Measurements from ENCODE around the gene ANO6.

ANO6 gene

DNA sequence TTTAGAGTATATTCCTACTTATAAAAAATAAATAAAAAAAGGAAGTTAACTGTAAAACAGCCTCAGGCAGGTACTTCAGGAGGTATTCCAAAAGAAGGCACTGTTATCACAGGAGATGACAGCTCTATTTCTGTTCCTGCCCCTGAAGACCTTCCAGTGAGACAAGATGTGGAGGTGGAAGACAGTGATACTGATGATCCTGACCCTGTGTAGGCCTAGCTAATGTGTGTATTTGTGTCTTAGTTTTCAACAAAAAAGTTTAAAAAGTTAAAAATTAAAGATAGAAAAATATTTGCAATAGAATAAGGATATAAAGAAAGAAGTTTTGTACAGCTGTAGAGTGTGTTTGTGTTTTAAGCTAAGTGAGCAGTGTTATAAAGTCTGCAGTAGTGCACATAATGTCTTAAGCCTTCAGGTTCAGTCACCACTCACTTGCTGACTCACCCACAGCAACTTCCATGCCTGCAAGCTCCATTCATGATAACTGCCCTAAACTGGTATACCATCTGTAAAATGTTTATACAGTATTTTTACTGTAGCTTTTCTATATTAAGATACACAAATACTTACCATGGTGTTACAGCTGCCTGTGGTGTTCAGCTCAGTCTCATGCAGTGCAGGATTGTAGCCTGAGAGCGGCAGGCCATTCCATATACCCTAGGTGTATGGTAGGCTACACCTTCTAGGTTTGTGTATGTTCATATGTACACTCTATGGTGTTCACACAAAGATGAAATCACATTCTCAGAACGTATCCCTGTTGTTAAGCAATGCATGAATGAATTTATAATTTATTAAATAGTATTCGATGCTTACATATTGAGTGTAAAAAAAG lies 121.1 kb downstream of the ANO6 start:
- Histone ChIP-seq H3K9me3 (ENCODE audit: control insufficient read depth, low read length) (no peaks in the 10 kb centered on the region), H3K27me3 (ENCODE audit: control insufficient read depth, insufficient read depth, low read length) (no peaks in the 10 kb centered on the region), H3K4me3 (ENCODE audit: low read length) (no peak overlapping the region), H3K36me3 (ENCODE audit: control insufficient read depth, insufficient read depth, low read length) (no peaks in the 10 kb centered on the region), H3K4me1 (ENCODE audit: control insufficient read depth, insufficient read depth, low read length) (no peaks in the 10 kb centered on the region), H3K9ac (ENCODE audit: low read length) (no peak overlapping the region)

DNA sequence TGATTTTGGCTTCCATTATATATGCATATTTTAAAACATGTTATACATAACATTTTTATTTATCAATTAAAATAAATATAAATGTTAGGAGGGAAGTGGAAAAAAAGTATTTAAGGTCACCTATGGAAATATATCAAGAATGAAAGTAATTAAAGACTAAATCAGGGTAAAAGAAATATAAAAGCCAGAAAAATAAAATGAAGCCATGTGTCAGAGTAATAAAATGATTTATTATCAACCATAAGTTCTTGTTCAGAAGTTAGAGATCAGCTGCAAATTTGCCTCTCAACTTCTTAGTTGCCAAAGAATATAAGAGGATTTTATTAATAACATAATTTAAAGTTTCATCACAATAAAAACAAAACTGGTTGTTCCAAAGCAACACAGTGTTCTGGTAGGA lies 121.9 kb downstream of the ANO6 start:
- Histone ChIP-seq H3K9me3 (ENCODE audit: control insufficient read depth, low read length) (no peaks in the 10 kb centered on the region), H3K36me3 (ENCODE audit: control insufficient read depth, insufficient read depth, low read length) (no peaks in the 10 kb centered on the region), H3K4me3 (ENCODE audit: low read length) (no peak overlapping the region), H3K27me3 (ENCODE audit: control insufficient read depth, insufficient read depth, low read length) (no peaks in the 10 kb centered on the region), H3K4me1 (ENCODE audit: control insufficient read depth, insufficient read depth, low read length) (no peaks in the 10 kb centered on the region), H3K9ac (ENCODE audit: low read length) (no peak overlapping the region)

DNA sequence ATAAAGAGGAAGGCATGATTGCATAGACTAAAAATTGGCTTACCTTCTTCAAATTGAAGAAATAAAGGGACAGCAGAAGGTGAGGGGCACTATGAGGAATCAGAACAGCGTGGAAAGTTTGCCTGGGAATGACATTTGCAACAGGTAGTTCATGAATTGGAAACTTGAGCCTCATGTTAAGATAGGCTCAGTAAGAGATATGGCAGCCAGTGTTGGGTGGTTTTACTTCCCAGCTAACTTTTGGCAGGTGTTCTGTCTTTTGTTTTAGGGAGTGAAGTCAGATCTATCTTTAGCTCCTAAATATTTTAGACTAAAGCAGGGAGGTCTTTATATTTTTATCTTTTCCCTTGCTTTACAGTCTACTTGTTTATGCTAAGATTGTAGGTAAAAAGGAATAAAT lies 122.4 kb downstream of the ANO6 start:
- Histone ChIP-seq H3K9ac (ENCODE audit: low read length) (no peak overlapping the region), H3K9me3 (ENCODE audit: control insufficient read depth, low read length) (no peaks in the 10 kb centered on the region), H3K36me3 (ENCODE audit: control insufficient read depth, insufficient read depth, low read length) (no peaks in the 10 kb centered on the region), H3K4me1 (ENCODE audit: control insufficient read depth, insufficient read depth, low read length) (no peaks in the 10 kb centered on the region), H3K27me3 (ENCODE audit: control insufficient read depth, insufficient read depth, low read length) (no peaks in the 10 kb centered on the region), H3K4me3 (ENCODE audit: low read length) (no peak overlapping the region)

DNA sequence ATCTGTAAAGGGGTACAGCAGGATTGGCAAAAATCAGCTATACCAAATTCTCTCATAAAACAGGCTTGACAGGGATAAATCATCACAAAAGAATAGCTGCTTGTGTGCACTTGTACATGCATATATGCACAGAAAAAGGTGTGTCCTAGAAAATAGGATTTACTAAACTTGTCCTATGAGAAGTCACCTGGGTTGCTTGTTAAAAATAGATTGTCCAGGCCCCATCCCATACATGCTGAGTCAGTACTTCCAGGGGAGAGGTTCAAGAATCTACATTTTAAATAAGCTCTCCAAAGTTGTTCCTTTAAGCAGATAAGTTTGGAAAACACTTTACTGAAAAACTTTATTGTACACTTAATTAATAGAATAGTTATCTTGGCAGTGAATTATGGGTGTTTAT lies 123.1 kb downstream of the ANO6 start:
- Histone ChIP-seq H3K4me1 (ENCODE audit: control insufficient read depth, insufficient read depth, low read length) (no peaks in the 10 kb centered on the region), H3K9me3 (ENCODE audit: control insufficient read depth, low read length) (no peaks in the 10 kb centered on the region), H3K4me3 (ENCODE audit: low read length) (no peak overlapping the region), H3K9ac (ENCODE audit: low read length) (no peak overlapping the region), H3K36me3 (ENCODE audit: control insufficient read depth, insufficient read depth, low read length) (no peaks in the 10 kb centered on the region), H3K27me3 (ENCODE audit: control insufficient read depth, insufficient read depth, low read length) (no peaks in the 10 kb centered on the region)

DNA sequence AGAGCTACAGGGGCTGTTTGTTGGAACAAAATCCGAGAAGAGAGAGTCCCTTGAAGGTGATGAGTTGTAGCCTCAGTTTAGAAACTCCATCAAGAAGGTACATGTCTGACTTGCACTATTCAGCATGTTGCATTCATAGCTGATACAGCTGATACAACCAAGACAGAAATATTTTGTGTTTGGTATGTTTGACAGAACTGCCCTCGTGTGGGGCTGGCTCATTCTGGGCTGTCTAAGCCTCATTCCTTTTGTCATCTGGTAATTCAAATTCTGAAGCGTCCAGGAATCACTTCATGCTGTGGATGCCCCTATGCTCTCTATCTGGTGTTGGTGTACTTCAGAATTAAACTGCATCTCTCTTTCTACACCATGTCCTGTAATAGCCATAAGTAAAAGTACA lies 126.3 kb downstream of the ANO6 start:
- Histone ChIP-seq H3K9ac (ENCODE audit: low read length) (no peak overlapping the region), H3K9me3 (ENCODE audit: control insufficient read depth, low read length) (no peaks in the 10 kb centered on the region), H3K36me3 (ENCODE audit: control insufficient read depth, insufficient read depth, low read length) (no peaks in the 10 kb centered on the region), H3K4me1 (ENCODE audit: control insufficient read depth, insufficient read depth, low read length) (no peaks in the 10 kb centered on the region), H3K4me3 (ENCODE audit: low read length) (no peak overlapping the region), H3K27me3 (ENCODE audit: control insufficient read depth, insufficient read depth, low read length) (no peaks in the 10 kb centered on the region)

DNA sequence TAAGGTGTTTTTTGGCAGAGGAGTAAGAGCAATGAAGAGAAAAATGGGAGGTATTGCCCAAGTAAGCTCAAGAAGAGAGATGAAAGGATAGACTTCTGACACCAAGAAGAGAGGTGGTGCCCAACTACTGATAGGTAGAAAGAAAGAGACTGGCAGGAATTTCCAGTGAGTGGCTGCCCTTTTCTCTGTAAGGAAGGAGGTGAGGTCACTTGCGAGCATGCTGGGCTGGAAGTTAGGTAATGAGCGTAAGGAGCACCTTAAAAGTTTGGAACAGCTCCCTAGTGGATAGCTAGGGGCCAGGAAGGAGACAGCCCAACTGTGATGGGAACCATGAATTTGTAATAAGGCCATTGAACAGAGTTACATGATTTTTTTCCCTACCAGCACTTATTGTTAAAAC lies 127.0 kb downstream of the ANO6 start:
- Histone ChIP-seq H3K9ac (ENCODE audit: low read length) (no peak overlapping the region), H3K9me3 (ENCODE audit: control insufficient read depth, low read length) (no peaks in the 10 kb centered on the region), H3K27me3 (ENCODE audit: control insufficient read depth, insufficient read depth, low read length) (no peaks in the 10 kb centered on the region), H3K4me1 (ENCODE audit: control insufficient read depth, insufficient read depth, low read length) (no peaks in the 10 kb centered on the region), H3K4me3 (ENCODE audit: low read length) (no peak overlapping the region), H3K36me3 (ENCODE audit: control insufficient read depth, insufficient read depth, low read length) (no peaks in the 10 kb centered on the region)

DNA sequence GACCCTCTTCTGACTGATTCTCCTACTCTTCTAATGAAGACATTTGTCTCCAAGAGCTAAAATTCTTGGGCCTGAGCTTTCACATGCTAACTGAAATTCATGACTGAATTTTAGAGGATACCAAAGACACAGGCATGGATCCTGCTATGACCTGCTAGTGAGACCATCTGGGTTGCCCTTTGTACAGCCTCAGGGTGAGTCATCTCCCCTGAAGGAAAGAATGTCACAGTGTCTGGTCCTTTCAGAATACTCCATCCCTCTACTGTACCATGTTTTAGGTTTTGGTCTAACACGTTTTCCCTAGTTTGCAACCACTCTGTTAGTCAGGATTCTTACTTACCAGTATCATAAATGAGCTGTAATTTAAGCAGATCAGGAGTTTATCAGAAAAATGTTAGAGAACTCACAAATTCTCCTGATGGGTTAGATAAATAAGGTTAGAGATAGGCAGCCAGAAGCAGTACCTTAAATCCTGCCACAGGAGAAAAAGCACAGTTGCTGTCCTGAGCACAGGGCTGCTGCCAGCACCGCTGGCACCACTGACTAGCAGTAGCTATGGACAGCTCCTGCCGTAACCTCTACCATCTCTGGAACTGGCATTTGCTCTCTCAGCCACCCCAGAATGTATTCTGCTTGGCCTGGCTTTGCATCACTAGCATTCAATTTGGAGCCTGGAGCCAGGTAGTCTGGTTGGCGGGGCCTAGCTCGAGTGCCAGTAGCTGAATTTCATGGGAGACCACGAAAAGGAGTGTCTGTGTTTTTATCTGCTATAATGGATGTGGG lies 127.6 kb downstream of the ANO6 start:
- Histone ChIP-seq H3K9me3 (ENCODE audit: control insufficient read depth, low read length) (no peaks in the 10 kb centered on the region), H3K36me3 (ENCODE audit: control insufficient read depth, insufficient read depth, low read length) (no peaks in the 10 kb centered on the region), H3K9ac (ENCODE audit: low read length) (no peak overlapping the region), H3K4me3 (ENCODE audit: low read length) (no peak overlapping the region), H3K27me3 (ENCODE audit: control insufficient read depth, insufficient read depth, low read length) (no peaks in the 10 kb centered on the region), H3K4me1 (ENCODE audit: control insufficient read depth, insufficient read depth, low read length) (no peaks in the 10 kb centered on the region)

DNA sequence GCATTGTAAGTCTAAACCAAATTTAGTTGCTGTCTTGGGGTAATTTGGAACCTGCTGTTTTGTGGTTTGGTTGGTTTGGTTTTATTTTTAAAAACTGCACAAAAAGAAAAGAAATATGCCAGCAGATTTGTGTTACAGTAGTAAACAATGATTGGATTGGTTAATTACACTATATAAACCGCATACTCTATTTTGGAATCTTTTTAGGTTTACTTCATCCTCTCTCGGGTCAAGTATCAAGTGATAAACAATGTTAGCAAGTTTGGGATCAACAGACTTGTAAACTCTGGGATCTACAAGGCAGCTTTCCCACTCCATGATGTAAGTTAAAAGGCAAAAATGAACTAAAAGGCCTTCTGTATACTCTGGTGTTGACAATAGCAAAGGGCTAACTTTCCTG lies 132.4 kb downstream of the ANO6 start:
- peaks cover 5% of the 10 kb centered on the region for H3K36me3 ChIP-seq (ENCODE audit: control insufficient read depth, insufficient read depth, low read length)
- no peaks in the 10 kb centered on the region for H3K9me3 ChIP-seq (ENCODE audit: control insufficient read depth, low read length)
- H3K4me3 ChIP-seq (ENCODE audit: low read length), result no peak overlapping the region
- no peaks in the 10 kb centered on the region for H3K27me3 ChIP-seq (ENCODE audit: control insufficient read depth, insufficient read depth, low read length)
- H3K4me1 ChIP-seq (ENCODE audit: control insufficient read depth, insufficient read depth, low read length), result no peaks in the 10 kb centered on the region
- no peak overlapping the region for H3K9ac ChIP-seq (ENCODE audit: low read length)

DNA sequence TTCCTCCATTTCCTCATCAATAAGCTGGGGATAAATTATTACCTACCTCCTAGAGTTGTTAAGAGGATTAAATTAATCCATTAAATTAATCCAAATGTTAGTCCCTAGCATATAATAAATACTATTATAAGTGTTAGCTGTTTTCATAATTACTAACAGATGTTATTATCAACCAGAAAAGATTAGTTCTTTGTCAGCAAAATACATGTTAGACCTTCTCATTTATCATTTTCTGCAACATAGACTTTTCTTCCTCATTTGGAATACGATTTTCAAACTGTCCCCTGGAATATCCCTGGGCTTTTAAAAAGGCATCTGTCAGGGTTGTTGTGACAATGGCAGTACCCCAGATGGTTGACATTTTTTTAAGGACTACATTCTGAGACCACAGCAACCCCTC lies 133.1 kb downstream of the ANO6 start:
- Histone ChIP-seq H3K4me1 (ENCODE audit: control insufficient read depth, insufficient read depth, low read length) (no peaks in the 10 kb centered on the region), H3K4me3 (ENCODE audit: low read length) (no peak overlapping the region), H3K9me3 (ENCODE audit: control insufficient read depth, low read length) (no peaks in the 10 kb centered on the region), H3K9ac (ENCODE audit: low read length) (no peak overlapping the region), H3K36me3 (ENCODE audit: control insufficient read depth, insufficient read depth, low read length) (peaks cover 5% of the 10 kb centered on the region), H3K27me3 (ENCODE audit: control insufficient read depth, insufficient read depth, low read length) (no peaks in the 10 kb centered on the region)

DNA sequence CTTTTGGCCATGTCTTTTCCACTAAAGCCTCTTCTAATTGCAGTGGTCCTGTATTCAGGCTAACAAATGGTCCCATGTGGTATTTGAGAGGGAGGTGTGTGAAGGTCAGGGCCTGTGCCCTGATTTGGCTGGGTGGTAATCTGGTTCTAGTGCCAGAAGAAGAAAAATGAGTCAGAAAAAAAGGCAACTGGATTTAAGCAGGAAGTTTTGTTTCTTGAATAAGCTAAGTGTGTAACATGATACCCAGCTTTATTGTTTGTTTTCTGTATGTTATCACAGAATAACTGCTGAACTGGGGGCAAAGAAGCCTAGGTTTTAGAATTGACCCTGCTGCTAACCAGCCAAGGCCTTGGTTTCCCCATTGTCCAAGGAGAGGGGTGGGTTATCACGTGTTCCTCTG lies 134.0 kb downstream of the ANO6 start:
- Histone ChIP-seq H3K36me3 (ENCODE audit: control insufficient read depth, insufficient read depth, low read length) (peaks cover 5% of the 10 kb centered on the region), H3K9me3 (ENCODE audit: control insufficient read depth, low read length) (no peaks in the 10 kb centered on the region), H3K4me1 (ENCODE audit: control insufficient read depth, insufficient read depth, low read length) (no peaks in the 10 kb centered on the region), H3K27me3 (ENCODE audit: control insufficient read depth, insufficient read depth, low read length) (no peaks in the 10 kb centered on the region), H3K4me3 (ENCODE audit: low read length) (no peak overlapping the region), H3K9ac (ENCODE audit: low read length) (no peak overlapping the region)

DNA sequence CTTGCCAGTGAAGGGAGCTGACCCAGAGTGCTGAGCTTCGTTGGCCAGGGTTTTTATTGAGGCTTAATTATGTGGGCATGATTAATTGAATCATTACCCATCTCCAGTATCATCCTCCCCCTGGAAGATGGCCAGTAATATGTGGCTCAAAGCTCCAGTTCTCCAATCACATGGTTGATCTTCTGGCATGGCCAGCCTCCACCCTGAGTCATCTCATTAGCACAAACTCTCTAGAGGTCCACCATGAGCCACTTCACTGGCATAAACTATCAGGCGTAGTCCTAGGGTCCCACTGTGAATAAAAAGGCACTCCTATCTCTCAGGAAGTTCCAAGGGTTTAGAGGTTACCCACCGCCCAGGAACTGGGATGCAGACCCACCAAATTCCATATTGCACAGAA lies 135.0 kb downstream of the ANO6 start:
- Histone ChIP-seq H3K4me3 (ENCODE audit: low read length) (no peak overlapping the region), H3K9me3 (ENCODE audit: control insufficient read depth, low read length) (no peaks in the 10 kb centered on the region), H3K4me1 (ENCODE audit: control insufficient read depth, insufficient read depth, low read length) (no peaks in the 10 kb centered on the region), H3K27me3 (ENCODE audit: control insufficient read depth, insufficient read depth, low read length) (no peaks in the 10 kb centered on the region), H3K9ac (ENCODE audit: low read length) (no peak overlapping the region), H3K36me3 (ENCODE audit: control insufficient read depth, insufficient read depth, low read length) (peaks cover 5% of the 10 kb centered on the region)

DNA sequence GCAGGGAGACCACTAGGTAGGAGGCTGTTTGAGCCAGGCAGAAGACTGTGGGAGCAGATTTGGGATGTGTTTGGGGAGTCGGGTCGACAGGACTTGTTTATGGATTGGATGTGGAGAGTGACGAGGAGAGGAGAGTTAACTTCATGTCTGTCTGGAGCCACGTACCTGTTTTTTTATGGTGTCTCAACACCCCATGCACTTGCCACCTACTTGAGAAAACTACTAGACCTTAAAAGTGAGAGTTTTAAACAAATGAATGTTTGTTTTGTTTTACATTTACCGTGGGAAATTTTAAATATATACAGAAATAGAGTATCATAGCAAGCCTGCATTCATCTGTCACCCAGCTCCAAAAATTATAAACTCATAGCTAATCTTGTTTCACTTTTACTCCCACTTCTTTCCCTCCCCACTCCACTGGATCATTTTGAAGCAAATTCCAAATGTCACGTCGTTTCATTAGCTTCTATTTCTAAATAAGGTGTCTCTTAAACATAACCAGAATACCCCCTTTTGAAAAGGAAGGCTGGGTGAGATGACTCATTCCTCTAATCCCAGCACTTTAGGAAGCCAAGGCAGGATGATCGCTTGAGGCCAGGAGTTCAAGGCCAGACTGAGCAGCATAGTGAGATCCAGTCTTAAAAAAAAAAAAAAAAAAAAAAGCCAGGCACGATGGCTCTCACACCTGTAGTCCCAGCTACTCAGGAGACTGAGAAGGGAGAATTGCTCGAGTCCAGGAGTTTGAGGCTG lies 136.2 kb downstream of the ANO6 start:
- Histone ChIP-seq H3K4me1 (ENCODE audit: control insufficient read depth, insufficient read depth, low read length) (no peaks in the 10 kb centered on the region), H3K9ac (ENCODE audit: low read length) (no peak overlapping the region), H3K4me3 (ENCODE audit: low read length) (no peak overlapping the region), H3K27me3 (ENCODE audit: control insufficient read depth, insufficient read depth, low read length) (no peaks in the 10 kb centered on the region), H3K9me3 (ENCODE audit: control insufficient read depth, low read length) (no peaks in the 10 kb centered on the region), H3K36me3 (ENCODE audit: control insufficient read depth, insufficient read depth, low read length) (peaks cover 5% of the 10 kb centered on the region)

All from mucosa of stomach (tissue), 1 donor.